ENCODE data around the gene MZT2B.
"Not testable (repeated sequence)": the region's sequence is repeated elsewhere in the genome, so short reads cannot be mapped to it uniquely, and the experiment has no call there.

Gene MZT2B

DNA sequence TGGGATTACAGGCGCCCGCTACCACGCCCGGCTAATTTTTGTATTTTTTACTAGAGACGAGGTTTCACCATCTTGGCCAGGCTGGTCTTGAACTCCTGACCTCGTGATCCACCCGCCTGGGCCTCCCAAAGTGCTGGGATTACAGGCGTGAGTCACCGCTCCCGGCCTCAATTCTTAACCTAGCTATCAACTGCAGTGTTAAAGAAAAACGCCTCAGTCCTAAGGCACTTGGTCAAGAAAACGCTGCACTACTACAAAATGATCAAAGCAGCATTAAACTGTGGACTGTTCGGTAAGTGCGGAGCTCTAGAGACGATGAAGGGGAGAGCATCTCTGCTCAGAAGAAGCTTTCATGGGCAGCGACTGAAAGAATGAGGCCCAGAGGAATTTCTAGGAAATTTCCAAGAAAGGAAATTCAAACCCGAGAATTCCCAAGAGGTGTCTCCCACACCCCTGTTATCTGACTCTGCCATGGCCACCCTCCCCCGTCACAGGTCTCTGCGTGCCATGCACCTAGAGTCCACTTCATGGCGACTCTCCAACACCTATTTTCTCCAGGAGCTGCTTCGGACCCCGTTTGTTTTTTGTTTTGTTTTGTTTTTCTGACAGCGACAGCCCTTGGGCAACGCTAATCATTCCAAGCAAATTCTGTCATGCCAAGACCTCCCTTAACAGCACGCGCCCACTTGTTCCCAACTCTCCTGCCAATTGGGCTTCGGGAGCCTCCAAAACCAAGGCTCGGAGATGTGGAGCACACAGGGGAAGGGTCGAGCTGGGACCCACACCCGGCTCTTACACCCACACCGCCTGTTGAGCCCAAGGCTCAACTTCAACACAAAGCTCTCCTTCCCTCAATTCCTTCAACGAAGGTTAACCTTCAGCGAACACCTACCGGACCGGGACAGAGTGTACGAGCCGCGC, 1.4 kb upstream of the MZT2B start:
- not testable (repeated sequence) for DNase-seq (ENCODE audit: low spot score)

DNA sequence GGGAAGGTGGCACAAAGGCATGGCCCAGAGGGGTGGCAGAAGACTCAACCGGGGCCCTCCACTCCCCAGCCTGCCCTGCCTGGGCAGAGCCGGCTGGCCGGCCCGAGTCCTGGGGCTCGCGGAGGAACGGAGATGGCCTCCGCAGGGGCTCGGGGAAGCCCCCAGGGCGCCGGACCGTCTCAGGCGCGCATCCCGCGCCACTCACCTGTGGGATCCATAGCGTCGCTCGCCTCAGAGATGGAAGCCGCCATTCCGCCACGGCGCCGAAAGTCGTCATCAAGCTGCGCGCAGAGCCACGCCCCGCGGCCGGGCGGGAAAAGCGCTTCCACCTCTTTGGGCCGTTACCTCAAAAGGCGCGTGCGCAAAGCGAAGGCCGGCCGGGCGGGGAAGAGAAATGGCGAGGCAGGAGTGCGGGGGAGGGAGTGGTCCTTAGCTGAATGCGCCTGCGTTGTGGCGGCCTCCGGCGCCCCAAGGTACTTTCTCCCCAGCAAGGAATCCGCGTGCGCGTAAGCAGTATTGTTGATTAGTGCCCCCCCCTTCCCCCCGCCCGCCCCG, 660 bp upstream of the MZT2B start, which contains the start of gene SMPD4:
Gene SMPD4 (minus strand): TSS at position 278 of the 555 bp plus-strand sequence. CDS start 5,010 bp downstream, outside the sequence.
- peak; percentile 87 for DNase-seq (ENCODE audit: low spot score)

DNA sequence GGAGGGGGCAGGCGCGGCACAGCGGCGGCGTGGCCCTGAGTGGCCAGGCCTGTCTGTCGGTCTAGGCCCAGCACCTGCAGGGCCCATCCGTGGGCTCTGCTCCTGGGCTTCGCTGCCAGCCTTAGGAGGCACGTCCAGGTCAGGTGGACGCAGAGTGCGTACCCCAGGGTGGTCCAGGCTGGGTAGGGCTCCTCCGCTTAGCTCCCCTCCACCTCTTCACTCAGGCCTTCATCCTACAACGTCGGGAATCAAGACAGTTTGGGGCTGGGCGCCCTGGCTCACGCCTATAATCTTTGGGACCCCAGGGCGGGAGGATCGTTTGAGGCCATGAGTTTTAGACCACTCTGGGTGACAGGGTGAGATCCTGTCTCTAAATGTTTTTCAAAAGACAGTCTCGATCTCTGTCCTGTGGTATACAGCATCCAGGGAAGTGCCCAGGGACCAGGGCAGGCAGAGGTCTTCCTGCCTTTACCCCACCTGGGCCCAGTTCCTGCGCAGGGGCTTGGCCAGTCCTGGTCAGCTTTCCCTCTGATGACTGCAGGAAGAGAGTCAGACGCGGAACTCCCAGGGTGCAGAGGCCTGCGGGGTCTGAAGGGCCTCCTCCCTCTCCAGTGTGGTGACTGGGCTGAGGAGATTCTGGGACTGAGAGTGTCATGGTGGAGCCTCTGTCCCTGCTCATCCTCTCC, 907 bp downstream of the MZT2B start:
- not testable (repeated sequence) for DNase-seq (ENCODE audit: low spot score)

DNA sequence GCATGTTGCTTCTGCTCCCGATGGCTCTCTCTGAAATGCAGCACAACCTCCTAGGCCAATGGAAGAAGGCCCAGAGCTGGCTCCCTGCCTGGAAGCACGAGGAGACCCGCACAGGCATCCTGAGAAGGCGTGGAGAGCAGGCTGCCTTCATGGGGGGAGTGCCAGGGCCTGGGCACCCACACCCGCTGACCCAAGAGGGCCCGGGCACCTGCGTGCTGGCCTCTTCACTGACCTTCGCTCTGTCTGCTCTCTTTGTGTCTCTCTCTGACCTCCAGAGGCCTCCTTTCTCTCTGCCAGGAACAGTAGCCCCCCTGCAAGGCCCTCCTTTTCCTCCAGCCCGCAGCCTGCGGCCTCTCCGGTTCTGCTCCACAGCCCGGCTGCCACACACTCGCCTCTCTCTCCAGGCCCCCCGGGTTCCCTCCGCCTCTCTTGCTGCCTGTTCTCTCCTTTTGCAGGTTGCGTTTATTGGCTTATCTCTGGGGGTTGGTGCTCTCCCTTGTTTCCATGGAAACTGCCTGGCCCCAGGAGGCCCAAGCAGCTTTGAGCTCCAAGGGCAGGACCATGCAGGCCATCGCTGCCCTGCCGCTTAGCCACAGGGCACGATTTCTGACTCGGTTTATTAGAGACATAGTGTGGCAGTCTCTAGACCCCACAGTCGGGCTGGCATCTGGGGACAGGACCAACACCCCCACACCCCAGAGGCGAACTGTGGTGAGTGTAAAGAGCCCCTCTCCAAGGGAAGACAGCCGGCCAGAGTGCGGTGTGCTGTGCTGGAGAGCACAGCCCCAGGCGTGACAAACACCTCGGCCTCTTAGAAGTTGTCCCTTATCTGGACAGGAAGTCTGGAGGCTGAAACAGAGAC, 1.7 kb downstream of the MZT2B start:
- DNase-seq (ENCODE audit: low spot score): no peak

DNA sequence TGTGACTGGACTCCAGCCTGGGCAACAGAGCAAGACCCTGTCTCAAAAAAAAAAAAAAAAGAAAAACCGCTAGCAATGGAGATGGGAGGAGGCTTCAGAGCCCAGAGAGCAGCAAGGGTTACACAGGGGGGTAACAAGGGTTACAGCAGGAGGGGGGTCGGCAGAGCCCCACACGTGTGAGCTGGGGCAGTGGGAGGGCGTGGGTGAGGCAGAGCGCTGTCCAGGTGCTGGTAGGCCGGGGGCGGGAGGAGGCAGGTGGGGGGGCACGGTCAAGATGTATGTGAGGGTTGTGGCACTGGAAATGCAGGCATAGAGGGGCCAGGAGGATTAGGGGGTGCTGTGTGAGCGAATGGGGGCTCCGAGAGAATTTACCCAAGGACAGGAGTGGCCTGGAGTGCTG, 3.4 kb downstream of the MZT2B start:
- DNase-seq (ENCODE audit: low spot score): no peak

DNA sequence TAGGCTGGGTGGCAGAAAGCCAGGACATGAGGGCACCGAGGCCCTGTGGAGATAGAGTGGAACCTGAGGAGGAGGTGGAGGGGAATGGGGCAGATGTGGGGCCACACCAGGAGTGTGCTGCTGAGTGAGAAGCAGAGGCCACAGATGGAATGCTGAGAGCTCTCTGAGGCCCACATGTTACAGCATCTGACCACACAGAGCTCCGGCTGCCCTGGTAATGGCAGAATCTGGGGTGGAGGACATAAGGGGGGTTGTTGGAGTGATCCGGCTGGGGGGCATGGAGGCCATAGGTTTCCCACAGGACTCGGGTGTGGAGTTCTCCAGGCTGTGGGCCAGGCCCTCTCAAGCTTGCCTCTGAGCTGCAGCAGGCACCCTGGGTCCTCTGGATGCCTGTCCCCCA, 3.8 kb downstream of the MZT2B start:
- DNase-seq (ENCODE audit: low spot score): no peak

DNA sequence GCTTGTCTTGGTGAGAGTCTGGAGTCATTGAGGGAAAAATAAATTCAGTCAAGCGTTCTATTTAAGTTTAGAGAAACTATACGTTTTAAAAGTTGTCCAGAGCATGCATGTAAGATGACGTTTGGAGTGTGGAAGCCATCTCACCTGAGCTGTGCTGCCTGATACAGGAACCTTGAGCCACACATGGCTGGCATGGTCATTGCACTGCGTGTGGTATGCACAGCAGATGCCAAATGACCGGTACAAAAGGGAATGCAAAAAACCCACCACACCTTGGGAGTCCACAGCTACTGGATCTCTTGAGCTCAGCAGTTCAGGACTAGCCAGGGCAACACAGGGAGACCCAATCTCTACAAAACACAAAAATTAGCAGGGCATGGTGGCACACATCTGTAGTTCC, 4.3 kb downstream of the MZT2B start:
- no peak for DNase-seq (ENCODE audit: low spot score)

DNA sequence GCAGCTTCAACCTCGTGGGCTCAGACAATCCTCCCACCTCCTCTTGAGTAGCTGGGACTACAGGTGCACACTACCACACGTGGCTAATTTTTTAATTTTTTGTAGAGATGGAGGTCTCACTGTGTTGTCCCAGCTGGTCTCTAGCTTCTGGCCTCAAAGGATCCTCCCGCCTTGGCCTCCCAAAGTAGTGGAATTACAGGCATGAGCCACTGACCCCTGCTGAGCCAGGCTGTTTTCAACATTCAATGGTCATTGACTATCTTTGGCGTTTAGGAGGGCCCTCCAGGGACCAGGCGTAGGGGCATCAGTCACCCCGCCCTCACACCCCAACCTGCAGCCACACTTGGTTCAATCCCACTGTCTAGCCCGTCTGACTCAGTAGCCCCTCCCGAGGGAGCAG, 5.2 kb downstream of the MZT2B start:
- no peak for DNase-seq (ENCODE audit: low spot score)

DNA sequence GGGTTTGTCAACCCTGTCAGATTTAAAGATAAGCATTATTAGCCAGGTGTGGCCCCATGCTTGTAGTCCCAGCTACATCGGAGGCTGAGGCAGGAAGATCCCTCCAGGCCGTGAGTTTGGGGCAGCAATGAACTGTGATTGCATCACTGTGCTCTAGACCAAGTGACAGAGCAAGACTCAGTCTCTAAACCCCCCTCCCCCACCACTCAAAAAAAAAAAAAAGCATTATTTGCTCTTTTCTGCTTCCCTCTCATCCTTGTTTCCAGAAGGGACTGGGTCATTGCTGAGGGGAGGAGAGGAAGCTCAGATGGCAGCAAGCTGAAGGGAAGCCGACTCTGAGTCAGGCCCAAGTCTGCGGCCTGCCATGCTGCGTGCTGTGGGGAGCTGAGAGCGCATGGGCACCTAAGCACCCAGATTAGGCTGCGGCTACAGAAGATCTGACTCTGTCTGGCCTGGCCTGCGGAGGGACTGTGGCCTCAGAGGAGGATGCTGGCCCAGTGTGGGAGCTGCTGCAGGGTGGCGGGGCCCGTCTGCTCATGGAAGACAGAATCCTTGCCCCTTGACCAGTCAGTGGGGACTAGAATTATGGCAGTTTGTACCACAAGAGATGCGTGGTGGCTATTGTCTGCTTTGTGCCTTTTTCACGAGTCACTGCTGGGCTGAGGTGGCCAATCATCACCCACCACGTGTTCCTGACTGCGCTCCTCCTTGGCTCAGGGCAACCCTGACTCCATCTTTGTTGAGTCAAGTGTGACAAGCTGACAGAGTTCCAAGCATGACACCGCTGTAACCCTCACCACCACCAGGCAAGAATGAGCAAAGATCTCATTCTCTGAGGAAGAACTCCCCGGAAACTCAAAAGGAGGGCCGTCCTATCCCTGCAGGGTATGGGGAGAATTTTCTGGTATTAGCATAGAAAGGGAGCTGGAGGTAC, 6.1 kb downstream of the MZT2B start:
- DNase-seq (ENCODE audit: low spot score): not testable (repeated sequence)

DNA sequence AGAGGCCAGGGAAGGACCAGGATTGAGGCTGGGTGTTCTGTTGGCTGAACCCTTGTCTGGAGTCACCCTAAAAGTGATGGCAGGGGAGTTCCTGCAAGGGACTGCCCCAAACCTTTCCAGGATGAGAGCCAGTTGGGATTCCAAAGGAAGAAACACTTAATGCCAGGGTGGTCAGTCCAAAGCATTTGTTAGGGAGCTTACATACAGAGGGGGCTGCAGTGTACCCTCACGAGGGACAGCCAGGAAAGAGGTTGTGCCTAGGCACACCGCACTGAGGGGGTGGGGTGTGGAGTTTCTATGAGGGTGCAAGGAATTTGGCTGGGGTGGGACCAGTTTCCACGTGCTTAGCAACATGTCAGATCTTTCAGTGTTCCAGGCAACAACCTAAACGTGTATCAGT, 6.9 kb downstream of the MZT2B start:
- DNase-seq (ENCODE audit: low spot score): not testable (repeated sequence)

DNA sequence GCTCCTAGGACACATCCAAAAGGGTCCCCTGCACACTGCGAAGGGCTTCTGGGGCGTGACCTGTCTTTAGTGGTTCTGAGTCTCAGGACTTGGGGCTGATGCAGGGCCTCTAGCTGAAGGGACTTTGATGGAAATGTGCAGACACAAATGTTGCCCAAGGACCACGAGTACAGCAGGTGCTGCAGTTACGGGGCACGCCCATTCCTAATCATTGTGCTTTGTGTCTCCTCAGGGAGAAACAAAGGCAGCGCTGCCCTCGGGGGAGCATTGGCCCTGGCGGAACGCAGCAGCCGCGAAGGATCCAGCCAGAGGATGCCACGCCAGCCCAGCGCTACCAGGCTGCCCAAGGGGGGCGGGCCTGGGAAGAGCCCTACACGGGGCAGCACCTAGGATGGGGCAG, 8.2 kb downstream of the MZT2B start:
- DNase-seq (ENCODE audit: low spot score): no peak

DNA sequence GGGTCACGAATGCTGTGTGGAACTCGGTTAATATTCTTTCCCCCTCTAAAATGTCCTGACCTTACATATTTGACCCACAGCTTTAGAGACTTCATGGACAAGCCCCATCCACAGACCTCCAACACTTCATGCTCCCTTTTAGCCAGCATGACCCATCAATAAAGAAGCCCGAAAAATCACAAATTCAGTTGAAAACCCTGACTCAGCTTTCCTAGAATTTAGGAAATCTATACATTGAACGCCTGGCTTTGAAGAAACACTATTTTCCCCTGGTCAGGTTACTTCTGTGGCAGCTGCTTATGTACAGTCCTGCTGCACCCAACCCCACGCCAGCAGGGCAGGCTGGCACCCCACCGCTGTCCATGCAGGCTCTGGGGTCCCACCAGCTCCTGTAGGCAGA, 9.3 kb downstream of the MZT2B start:
- not testable (repeated sequence) for DNase-seq (ENCODE audit: low spot score)

DNA sequence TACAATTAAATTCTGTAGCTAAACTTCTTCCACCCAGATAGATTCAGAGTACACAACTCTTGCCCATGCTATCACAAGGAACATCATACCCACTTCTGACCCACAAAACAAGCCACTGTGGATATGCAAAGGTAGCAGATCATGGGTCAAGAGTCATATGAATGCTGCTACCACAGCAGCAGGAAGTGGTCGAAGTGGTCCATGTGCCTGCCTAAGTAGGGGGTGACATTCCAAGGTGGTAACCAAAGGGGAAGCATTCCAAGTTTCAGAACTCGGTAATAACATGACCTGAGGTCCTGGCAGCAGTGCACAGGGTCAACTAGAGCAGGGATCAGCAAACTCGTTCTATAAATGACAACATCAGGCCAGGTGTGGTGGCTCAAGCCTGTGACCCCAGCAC, 10.4 kb downstream of the MZT2B start:
- DNase-seq (ENCODE audit: low spot score): not testable (repeated sequence)

DNA sequence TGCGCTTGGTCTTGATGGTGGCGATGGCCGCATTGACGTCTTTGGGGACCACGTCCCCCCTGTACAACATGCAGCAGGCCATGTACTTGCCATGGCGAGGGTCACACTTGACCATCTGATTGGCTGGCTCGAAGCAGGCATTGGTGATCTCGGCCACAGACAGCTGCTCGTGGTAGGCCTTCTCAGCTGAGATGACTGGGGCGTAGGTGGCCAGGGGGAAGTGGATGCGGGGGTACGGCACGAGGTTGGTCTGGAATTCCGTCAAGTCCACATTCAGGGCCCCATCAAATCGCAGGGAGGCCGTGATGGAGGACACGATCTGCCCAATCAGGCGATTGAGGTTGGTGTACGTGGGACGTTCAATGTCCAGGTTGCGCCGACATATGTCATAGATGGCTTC, 11.8 kb downstream of the MZT2B start:
- DNase-seq (ENCODE audit: low spot score): not testable (repeated sequence)

DNA sequence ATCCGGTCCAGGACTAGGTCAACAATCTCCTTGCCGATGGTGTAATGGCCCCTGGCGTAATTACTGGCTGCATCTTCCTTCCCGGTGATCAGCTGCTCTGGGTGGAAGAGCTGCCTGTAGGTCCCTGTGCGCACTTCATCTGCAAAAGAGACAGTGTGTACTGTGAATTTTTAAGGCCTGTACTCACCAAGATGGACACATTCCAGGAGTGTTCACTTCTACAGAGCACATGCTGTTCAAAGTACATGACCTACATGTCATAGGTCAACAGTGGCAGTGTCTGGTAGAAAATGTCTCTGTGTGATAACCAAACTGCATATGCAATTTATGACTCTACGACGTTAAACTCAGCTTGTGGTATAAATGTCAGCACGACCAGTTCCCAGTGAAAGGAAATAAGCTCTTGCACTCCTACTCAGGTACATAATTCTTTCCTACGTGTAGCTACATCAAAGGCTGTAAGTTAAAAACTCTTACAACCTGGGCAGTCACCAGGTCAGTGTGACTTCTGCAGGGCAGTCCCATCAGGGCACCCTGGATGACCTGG, 13.1 kb downstream of the MZT2B start:
- not testable (repeated sequence) for DNase-seq (ENCODE audit: low spot score)

DNA sequence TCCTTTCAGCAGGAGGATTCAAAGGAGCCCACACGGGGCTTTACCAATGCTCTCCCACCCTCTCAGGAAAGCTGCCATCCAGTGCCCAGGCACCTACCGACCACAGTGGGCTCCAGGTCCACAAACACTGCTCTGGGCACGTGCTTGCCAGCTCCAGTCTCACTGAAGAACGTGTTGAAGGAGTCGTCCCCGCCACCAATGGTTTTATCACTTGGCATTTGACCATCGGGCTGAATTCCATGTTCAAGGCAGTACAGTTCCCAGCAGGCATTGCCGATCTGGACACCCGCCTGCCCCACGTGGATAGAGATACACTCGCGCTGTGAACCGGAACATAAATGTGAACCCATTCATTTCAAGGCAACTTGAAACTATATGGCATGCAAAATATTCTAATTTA, 14.0 kb downstream of the MZT2B start:
- not testable (repeated sequence) for DNase-seq (ENCODE audit: low spot score)

DNA sequence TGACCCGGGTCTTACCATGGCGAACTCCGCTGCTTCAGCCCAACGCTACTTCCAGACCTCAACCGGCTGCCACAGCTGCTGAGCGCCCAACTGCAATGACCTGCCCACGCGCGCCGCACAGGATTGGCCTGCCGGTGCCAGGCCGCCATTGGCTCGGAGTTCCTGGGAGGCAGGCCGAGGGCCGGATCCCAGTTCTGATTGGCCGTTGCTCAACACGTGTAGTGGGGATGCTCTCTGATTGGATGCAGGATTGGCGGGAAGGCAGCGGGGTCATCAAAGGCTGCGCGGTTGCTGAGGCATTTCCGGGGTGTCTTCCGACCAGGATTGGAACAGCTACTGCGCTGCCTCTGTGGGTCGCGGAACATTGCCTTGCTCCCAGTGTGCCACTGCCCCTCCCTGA, 16.3 kb downstream of the MZT2B start, which contains the start of gene TUBA3E:
Gene TUBA3E (minus strand): TSS at position 97 of the 400 bp plus-strand sequence. CDS start 79 bp downstream, at position 18.
- DNase-seq (ENCODE audit: low spot score): no peak

DNA sequence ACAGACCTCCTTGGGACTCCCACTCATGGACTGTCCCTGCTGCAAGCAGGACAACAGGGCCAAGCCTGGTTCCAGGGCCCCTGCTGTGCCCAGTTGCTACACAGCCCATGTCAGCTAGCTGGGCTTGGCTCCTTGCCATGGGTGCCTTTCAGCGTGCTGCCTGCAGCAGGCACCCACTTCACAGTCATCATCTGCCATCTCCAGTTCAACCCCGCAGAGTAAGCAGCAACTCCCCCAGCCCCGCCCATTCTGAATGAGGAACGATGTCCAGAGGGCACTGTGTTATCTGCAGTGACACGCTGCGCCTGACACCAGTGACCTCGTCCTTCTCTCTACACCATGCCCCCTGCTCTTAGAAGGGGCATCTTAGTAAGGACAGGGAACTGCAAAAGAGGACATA, 20.5 kb downstream of the MZT2B start:
- peak; percentile 23 for DNase-seq (ENCODE audit: low spot score)

DNA sequence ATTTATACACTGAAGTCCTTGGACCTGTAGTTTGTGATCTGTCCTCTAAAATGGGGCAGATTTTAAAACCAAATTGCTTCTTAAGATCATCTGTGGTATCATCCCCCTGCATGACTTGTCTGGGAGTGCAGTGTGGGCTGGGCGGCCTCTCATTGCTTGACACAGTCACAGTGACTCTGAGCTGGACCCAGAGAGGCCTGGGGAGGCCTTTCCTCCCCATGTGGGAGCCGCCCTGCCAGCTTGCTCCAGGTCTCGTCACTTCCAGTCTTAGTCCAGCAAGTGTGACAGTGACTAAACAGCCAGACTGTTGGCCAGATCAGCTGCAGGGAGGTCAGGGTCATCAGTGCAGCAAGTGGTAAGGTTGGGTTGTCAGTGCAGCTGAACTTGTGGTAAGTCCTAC, 21.1 kb downstream of the MZT2B start:
- DNase-seq (ENCODE audit: low spot score): not testable (repeated sequence)

DNA sequence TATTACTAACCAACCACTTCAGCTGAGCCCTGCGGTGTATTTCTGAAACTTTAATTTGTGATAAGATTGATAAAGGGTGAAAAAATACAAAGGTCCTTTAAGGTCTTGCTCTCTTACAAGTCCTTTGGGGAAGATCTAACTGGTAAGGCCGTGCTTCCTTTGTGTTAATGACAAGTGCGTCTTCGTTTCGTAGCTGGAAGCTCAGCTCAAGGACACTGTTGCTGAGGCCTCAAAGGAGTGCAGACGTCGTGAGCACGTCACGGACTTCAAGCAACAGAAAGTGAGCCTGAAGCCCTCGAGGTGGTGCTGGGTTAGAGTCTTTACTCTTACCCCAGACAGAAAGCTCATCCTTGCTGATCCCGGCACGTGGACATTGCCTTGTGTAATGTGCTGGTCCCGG, 25.0 kb downstream of the MZT2B start:
- DNase-seq (ENCODE audit: low spot score): not testable (repeated sequence)

Measured in HuH-7 (cell line).